Esophagus muscularis mucosa (tissue), 4 donors: ENCODE results near the gene ZDHHC12.

Experiments
- EP300 ChIP-seq: sonication (generic); formaldehyde crosslinking; IDR thresholded peaks from one replicate; pipeline ENCODE4 v1.6.1; 2017; ENCODE audit warnings: antibody characterized with exemption
- POLR2A ChIP-seq: fragments of 450-650 bp; IDR thresholded peaks from one replicate; pipeline ENCODE4 v1.6.1; 2017; ENCODE audit warnings: antibody characterized with exemption, moderate library complexity, mild to moderate bottlenecking, low read depth
- TF ChIP-seq, protein P1 (sequence below), 3 experiments: fragments of 200-600 bp in 2 of 3; fragments of 450-650 bp in 1 of 3; sonication (generic) in 2 of 3; IDR thresholded peaks; one replicate each; pipeline ENCODE4 v1.5.1; 2017 to 2019; ENCODE audit warnings: antibody characterized with exemption in 3 of 3, mild to moderate bottlenecking in 2 of 3, moderate library complexity in 1 of 3

DNA sequence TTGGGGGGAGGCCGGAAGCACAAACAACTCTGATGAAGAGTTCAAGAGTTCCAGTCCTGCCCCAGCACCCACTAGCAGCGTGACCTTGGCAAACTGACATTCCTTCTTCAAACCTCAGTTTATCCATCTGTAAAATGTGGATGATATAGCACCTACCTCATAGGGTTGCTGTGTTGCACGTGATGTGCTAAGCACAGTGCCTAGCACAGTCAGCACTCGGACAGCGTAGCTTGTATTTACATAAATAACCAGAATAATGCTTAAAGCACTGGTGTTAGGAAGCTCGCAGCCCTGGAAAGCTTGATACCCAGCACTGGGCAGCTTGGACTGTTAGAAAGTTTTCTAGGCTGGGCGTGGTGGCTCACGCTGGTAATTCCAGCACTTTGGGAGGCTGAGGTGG is 16.5 kb downstream of the ZDHHC12 start:
- no peak for TF ChIP-seq POLR2A
- TF ChIP-seq, protein P1, sequence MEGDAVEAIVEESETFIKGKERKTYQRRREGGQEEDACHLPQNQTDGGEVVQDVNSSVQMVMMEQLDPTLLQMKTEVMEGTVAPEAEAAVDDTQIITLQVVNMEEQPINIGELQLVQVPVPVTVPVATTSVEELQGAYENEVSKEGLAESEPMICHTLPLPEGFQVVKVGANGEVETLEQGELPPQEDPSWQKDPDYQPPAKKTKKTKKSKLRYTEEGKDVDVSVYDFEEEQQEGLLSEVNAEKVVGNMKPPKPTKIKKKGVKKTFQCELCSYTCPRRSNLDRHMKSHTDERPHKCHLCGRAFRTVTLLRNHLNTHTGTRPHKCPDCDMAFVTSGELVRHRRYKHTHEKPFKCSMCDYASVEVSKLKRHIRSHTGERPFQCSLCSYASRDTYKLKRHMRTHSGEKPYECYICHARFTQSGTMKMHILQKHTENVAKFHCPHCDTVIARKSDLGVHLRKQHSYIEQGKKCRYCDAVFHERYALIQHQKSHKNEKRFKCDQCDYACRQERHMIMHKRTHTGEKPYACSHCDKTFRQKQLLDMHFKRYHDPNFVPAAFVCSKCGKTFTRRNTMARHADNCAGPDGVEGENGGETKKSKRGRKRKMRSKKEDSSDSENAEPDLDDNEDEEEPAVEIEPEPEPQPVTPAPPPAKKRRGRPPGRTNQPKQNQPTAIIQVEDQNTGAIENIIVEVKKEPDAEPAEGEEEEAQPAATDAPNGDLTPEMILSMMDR (IDR thresholded peaks at IDR 0.05) = no peak
- no peak for TF ChIP-seq EP300
